ENCODE data around the gene CLEC2D. TPM values are rescaled to one million over a fixed set of nuclear protein-coding genes. Genes with fewer than 3 reads are reported as not detected.
"Not testable (repeated sequence)": the region's sequence is repeated elsewhere in the genome, so short reads cannot be mapped to it uniquely, and the experiment has no call there.

Gene CLEC2D
- total RNA-seq, 4 donors from 2014 or later = 1.6 to 11.8 (median 4.3) TPM

- TF ChIP-seq POLR2A (IDR thresholded peaks at IDR 0.05) = peak in 1 of 4 donors; percentile 8
- H3K27me3 ChIP-seq, H3K9me3 ChIP-seq, DNase-seq, H3K36me3 ChIP-seq: not testable (repeated sequence)
- intact Hi-C loops (cut with DNase I) = loop anchor here (10.0 kb wide), 1 partner anchor 185 kb away; no protein-coding TSS in a partner anchor
- H3K27ac ChIP-seq = peak overlapping the region; percentile 11 to 80 (median 50)
- peaks cover 0 to 47% (median 4%) of the 10 kb centered on the region in 3 donors for H3K4me1 ChIP-seq
- 41 to 67% methylated on average over 6 to 11 of the region's 54 CpGs for WGBS, 2 donors
- H3K4me3 ChIP-seq = peak overlapping the region; percentile 19 to 58 (median 40)
Observed at GRCh38 chr12:9739404-9740105, 70.0 kb downstream of the CLEC2D start.

- Histone ChIP-seq H3K27ac (peak overlapping the region; percentile 7 to 80 (median 50)), H3K4me1 (peaks cover 0 to 47% (median 4%) of the 10 kb centered on the region in 3 donors), H3K36me3 (no peaks in the 10 kb centered on the region), H3K27me3 (no peaks in the 10 kb centered on the region), H3K9me3 (no peaks in the 10 kb centered on the region), H3K4me3 (peak overlapping the region; percentile 19 to 58 (median 40))
- 47 to 77% methylated on average over 7 of the region's 7 CpGs for WGBS, 2 donors
- intact Hi-C loops (cut with DNase I) = loop anchor here (10.0 kb wide), 1 partner anchor 185 kb away; no protein-coding TSS in a partner anchor
- no peak for TF ChIP-seq CTCF (IDR thresholded peaks at IDR 0.05)
- peak in 1 of 4 donors; percentile 6 for TF ChIP-seq POLR2A (IDR thresholded peaks at IDR 0.05)
- no peak for DNase-seq
Observed at GRCh38 chr12:9740106-9740750, 70.7 kb downstream of the CLEC2D start.

GRCh38 chr12:9741726-9742125 lies 72.2 kb downstream of the CLEC2D start:
- Histone ChIP-seq H3K9me3 (no peaks in the 10 kb centered on the region), H3K36me3 (no peaks in the 10 kb centered on the region), H3K4me1 (peaks cover 0 to 47% (median 4%) of the 10 kb centered on the region in 3 donors), H3K27me3 (no peaks in the 10 kb centered on the region), H3K4me3 (no peak overlapping the region), H3K27ac (peak overlapping the region in 3 of 4 donors; percentile 45 to 77 (median 64))
- TF ChIP-seq CTCF (IDR thresholded peaks at IDR 0.05) (no peak), POLR2A (IDR thresholded peaks at IDR 0.05) (no peak)
- intact Hi-C loops (cut with DNase I) = loop anchor here (10.0 kb wide), 1 partner anchor 183 kb away; no protein-coding TSS in a partner anchor
- DNase-seq = no peak
- 64 to 70% methylated on average over 4 of the region's 4 CpGs for WGBS, 2 donors

GRCh38 chr12:9742661-9743060 lies 73.1 kb downstream of the CLEC2D start:
- Histone ChIP-seq H3K4me3 (no peak overlapping the region), H3K36me3 (no peaks in the 10 kb centered on the region), H3K9me3 (no peaks in the 10 kb centered on the region), H3K27me3 (no peaks in the 10 kb centered on the region), H3K27ac (peak overlapping the region; percentile 35 to 77 (median 54)), H3K4me1 (peaks cover 0 to 38% (median 4%) of the 10 kb centered on the region in 3 donors)
- WGBS, 2 donors = 33 to 46% methylated on average over 5 of the region's 5 CpGs
- no peak for TF ChIP-seq CTCF (IDR thresholded peaks at IDR 0.05)
- TF ChIP-seq POLR2A (IDR thresholded peaks at IDR 0.05) = no peak
- no peak for DNase-seq
- intact Hi-C loops (cut with DNase I) = loop anchor here (10.0 kb wide), 1 partner anchor 182 kb away; no protein-coding TSS in a partner anchor

- Histone ChIP-seq H3K4me3 (no peak overlapping the region), H3K4me1 (peaks cover 0 to 34% (median 4%) of the 10 kb centered on the region in 3 donors), H3K36me3 (no peaks in the 10 kb centered on the region), H3K27ac (no peak overlapping the region), H3K9me3 (no peaks in the 10 kb centered on the region), H3K27me3 (no peaks in the 10 kb centered on the region)
- intact Hi-C loops (cut with DNase I) = loop anchor here (10.0 kb wide), 1 partner anchor 180 kb away; no protein-coding TSS in a partner anchor
- no peak for TF ChIP-seq CTCF (IDR thresholded peaks at IDR 0.05)
- no peak for TF ChIP-seq POLR2A (IDR thresholded peaks at IDR 0.05)
- 67 to 91% methylated on average over 3 of the region's 3 CpGs for WGBS, 2 donors
- no peak for DNase-seq
Observed at GRCh38 chr12:9745199-9745598, 75.7 kb downstream of the CLEC2D start.

Small RNA genes lying within 50 kb of the gene (small RNA-seq; reads per million reads assigned to genes)
- 0 reads per million in 4 donors for gene AC010186.4
- 0 reads per million in 4 donors for gene RNU6-700P

Other genes starting within 250 kb of the CLEC2D start
- gene KLRB1, start 61.8 kb upstream of the CLEC2D start, total RNA-seq = 1 to 10 TPM in 1 of 4 donors, under 1 TPM in 2, not detected in 1; 0.70 to 2.7 (median 0.97) TPM
- gene CLECL1, start 63.4 kb downstream of the CLEC2D start, total RNA-seq = 1 to 10 TPM in 1 of 4 donors, not detected in 3; 1.1 TPM
- gene CD69, start 91.2 kb downstream of the CLEC2D start, total RNA-seq = 1 to 10 TPM in 3 of 4 donors, under 1 TPM in 1; 0.99 to 6.7 (median 2.7) TPM
- gene KLRF1, start 157.8 kb downstream of the CLEC2D start, total RNA-seq = under 1 TPM; 0.35 to 0.99 (median 0.37) TPM
- gene CLEC2B, start 199.6 kb downstream of the CLEC2D start, total RNA-seq = 10 to 100 TPM in 3 of 4 donors, 1 to 10 TPM in 1; 6.0 to 29.4 (median 14.9) TPM
- not detected for gene KLRF2, start 211.8 kb downstream of the CLEC2D start, total RNA-seq